GM23248 (cell line): ENCODE results near the gene MDGA2.

ENCODE experiments used
- EZH2 ChIP-seq: fragments of 200-600 bp; sonication (generic); IDR thresholded peaks from 2 replicates; pipeline ENCODE4 v1.6.1; 2018; ENCODE audit warnings: antibody characterized with exemption, mild to moderate bottlenecking; ENCODE audit not compliant: insufficient read depth, poor library complexity, severe bottlenecking
- EZH2phosphoT487 ChIP-seq: fragments of 200-600 bp; sonication (generic); IDR thresholded peaks from 2 replicates; pipeline ENCODE4 v1.6.1; 2018; ENCODE audit warnings: antibody characterized with exemption, moderate library complexity, mild to moderate bottlenecking, low read depth; ENCODE audit not compliant: insufficient read depth

- TF ChIP-seq EZH2 (no peak), EZH2phosphoT487 (no peak)
Observed at GRCh38 chr14:47235619-47236018, 439.8 kb downstream of the MDGA2 start.
